GM19193 (cell line): ENCODE measurements around the gene TLR1.

ENCODE experiments used
- POLR2A ChIP-seq: IDR thresholded peaks from 4 replicates; pipeline ENCODE4 v1.6.1; 2011; ENCODE audit not compliant: insufficient read depth, insufficient read length; ENCODE audit errors: extremely low read depth

The TLR1 gene

GRCh38 chr4:38804654-38805295, at the start of gene TLR1:
TSS of gene TLR1 (minus strand) at chr4:38804791. CDS start at chr4:38798831, 5,960 bp downstream.
- no peak for TF ChIP-seq POLR2A

DNA sequence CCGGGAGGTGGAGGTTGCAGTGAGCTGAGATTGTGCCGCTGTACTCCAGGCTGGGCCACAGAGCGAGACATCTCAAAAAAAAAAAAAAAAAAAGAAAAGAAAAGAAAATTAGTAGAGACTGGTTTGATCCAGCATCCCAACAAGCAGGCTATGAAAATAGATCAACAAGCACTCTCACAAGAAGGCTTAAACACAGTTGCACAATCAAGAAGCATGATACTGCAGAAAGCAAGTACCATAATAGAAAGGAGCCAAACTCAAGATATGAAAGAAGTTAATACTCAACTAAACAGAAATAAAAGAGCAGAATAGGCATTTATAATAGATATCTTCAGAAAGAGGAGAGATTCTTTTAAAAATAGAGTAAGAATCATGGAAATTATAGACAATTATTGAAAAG, 41.4 kb upstream of the TLR1 start:
- no peak for TF ChIP-seq POLR2A

GRCh38 chr4:38842994-38843393, 38.4 kb upstream of the TLR1 start:
- no peak for TF ChIP-seq POLR2A

- no peak for TF ChIP-seq POLR2A
Observed at GRCh38 chr4:38837849-38838248, 33.3 kb upstream of the TLR1 start.

- no peak for TF ChIP-seq POLR2A
Observed at GRCh38 chr4:38837334-38837733, 32.7 kb upstream of the TLR1 start.

GRCh38 chr4:38834570-38834969, 30.0 kb upstream of the TLR1 start:
- TF ChIP-seq POLR2A, result no peak

GRCh38 chr4:38832624-38833528, 28.3 kb upstream of the TLR1 start:
- TF ChIP-seq POLR2A, result no peak

DNA sequence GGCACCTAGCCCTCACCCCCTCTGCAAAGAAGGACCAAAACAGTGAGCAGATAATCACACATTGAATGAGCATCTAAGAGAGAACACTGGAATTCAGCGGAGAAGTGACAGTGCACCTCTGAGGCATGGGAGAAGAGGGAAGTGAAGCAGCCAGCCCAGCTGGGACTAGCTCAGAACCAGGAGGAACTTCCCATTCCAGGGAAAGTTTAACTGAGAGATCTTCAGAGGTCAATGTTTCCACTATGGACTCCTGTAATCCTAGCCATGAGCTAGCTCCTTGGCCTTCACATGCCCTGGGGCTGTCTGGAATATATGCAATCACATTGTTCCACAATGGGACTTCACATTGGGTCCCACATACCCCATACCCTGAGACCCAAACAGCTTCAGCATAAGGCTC, 27.6 kb upstream of the TLR1 start:
- no peak for TF ChIP-seq POLR2A

DNA sequence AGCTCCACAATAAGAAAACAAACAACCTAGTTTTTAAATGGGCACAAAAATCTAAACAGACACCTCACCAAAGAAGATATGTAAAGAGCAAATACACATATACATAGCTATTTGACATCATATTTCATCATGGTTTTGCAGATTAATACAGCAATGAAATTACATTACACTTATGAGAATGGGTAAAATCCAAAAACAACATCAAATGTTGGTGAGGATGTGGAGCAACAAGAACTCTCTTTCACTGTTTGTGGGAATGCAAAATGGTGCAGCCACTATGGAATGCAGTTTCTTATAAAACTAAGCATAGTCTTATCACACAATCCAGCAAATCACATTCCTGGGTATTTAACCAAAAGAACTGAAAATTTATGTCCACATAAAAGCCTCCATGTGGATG, 27.1 kb upstream of the TLR1 start:
- no peak for TF ChIP-seq POLR2A

DNA sequence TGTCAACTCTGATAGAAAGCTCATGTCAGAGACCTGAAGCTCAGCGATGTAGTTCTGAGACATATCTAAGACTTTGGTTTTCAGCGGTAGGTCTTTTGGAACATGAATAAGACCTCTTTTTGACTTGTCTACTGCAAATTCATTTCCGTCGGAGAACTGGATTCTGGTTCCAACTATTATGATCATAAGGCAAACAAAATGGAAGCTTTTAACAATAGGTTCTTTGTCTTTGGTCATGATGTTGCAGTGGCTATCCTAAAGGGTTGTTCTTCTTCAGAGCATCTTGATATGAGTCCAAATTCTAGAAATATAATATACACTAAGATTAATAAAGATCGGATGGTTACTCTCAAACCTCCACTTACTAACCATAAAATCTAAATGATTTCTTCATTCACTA, 24.6 kb upstream of the TLR1 start:
- TF ChIP-seq POLR2A, result no peak

DNA sequence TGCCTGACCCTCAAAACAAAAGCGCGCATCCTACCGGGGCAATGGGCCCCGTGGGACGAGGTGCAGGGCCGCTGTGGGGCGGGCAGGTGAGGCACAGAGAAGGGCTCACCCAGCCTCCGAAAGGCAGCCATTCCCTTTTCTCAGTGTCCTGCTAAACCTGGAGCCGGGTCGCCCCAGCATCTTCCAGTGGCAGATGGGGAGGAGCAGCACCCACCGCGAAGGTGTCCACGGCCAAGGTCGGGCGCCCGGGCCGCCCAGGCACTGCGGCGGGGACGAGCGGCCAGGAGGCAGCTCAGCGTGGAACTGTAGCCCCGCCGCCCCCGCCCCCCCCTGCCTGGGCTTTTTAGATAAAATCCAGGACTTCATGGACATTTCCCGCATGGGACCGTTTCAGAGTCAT, 19.2 kb upstream of the TLR1 start:
- TF ChIP-seq POLR2A, result no peak

- TF ChIP-seq POLR2A, result no peak
Observed at GRCh38 chr4:38822748-38823303, 18.2 kb upstream of the TLR1 start.

DNA sequence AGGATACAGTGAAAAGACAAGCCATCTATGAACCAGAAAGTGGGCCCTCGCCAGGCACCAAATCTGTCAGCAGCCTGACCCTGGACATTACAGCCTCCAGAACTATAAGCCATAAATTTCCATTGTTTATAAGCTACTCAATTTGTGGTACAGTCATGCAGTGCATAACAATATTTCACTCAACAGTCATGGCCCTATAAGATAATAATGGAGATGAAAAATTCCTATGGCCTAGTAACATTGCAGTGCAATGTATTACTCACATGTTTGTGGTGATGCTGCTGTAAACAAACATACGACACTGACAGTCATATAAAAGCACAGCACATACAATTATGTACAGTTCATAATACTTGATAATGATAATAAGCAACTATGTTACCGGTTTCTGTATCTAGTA, 17.1 kb upstream of the TLR1 start:
- TF ChIP-seq POLR2A, result no peak

DNA sequence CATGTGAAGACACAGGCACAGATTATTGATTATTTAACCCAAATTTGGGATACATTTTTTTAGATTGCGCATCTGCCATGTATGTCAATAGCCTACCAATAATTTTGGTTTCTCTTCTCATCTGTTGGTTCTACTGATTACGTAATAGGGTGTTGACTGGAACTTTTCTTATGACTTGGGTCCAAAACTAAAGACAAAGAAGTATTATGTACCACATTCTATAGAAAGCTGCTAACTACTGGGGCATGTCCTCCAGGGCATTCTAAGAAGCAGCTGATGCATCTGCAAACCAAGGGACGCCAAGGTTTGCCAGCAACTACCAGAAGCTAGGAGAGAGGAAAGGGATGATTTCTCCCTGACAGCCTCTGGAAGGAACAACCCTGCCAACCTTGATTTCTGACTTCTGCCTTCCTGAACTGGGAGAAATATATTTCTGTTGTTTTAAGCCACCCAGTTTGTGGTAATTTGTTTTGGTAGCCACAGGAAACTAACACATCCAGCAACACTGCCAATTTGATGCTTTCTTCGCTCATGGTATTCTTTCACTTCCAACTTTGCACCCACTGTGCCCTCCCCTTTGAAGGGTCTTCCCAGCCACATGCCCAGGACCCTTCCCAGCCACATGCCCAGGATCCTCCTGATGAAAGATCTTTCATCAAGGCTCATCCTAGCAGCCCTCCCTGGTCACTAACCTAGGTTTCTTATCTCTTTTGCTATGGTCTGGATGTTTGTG, 15.9 kb upstream of the TLR1 start:
- no peak for TF ChIP-seq POLR2A

- no peak for TF ChIP-seq POLR2A
Observed at GRCh38 chr4:38819569-38819968, 15.0 kb upstream of the TLR1 start.
